Heart right ventricle (tissue), 16 donors: ENCODE measurements around the gene TUBGCP3. TPM values are rescaled to one million over a fixed set of nuclear protein-coding genes. Genes with fewer than 3 reads are reported as not detected.

ENCODE experiments used
- ATAC-seq, 8 donors: fragments of 200-7000 bp; cut with Tn5 transposase; one replicate each; pipeline ENCODE4 v1.9.1; 2020; ENCODE audit warnings: mild to moderate bottlenecking in 8 of 8, moderate library complexity in 8 of 8, moderate number of reproducible peaks in 1 of 8
- DNase-seq, 2 donors: peaks; one replicate each; pipeline ENCODE4 v3.0.0-alpha.2; 2020
- H3K27ac ChIP-seq, 10 donors: fragments of 200-600 bp; sonication (generic) in 2 of 10; one replicate each; pipeline versions ENCODE4 v1.5.0 to v1.8.0; 2020 to 2022; ENCODE audit warnings: mild to moderate bottlenecking in 3 of 10
- H3K27me3 ChIP-seq, 7 donors: fragments of 200-600 bp; one replicate each; pipeline ENCODE4 v1.8.0; 2021 to 2022; ENCODE audit warnings: mild to moderate bottlenecking in 2 of 7
- H3K36me3 ChIP-seq, 9 donors: fragments of 200-600 bp; sonication (generic) in 1 of 9; one replicate each; pipeline versions ENCODE4 v1.5.0 to v1.8.0; 2020 to 2022; ENCODE audit warnings: mild to moderate bottlenecking in 2 of 9
- H3K4me1 ChIP-seq, 9 donors: fragments of 200-600 bp; sonication (generic) in 1 of 9; one replicate each; pipeline versions ENCODE4 v1.5.0 to v1.8.0; 2020 to 2022; ENCODE audit warnings: mild to moderate bottlenecking in 4 of 9
- H3K4me3 ChIP-seq, 10 donors: fragments of 200-600 bp; sonication (generic) in 2 of 10; one replicate each; pipeline versions ENCODE4 v1.5.0 to v1.8.0; 2020 to 2022; ENCODE audit warnings: mild to moderate bottlenecking in 7 of 10, moderate library complexity in 2 of 10
- H3K9me3 ChIP-seq, 11 donors: fragments of 200-600 bp in 10 of 11; sonication (generic) in 2 of 11; one replicate each; pipeline versions ENCODE4 v1.5.0 to v1.8.0; 2013 to 2022; ENCODE audit warnings: mild to moderate bottlenecking in 2 of 11, control low read depth in 1 of 11, moderate library complexity in 1 of 11
- CTCF ChIP-seq, 9 donors: fragments of 200-600 bp; sonication (generic) in 2 of 9; IDR thresholded peaks; one replicate each; pipeline versions ENCODE4 v1.5.0 to v1.8.0; 2021 to 2022; ENCODE audit warnings: antibody characterized with exemption in 9 of 9, mild to moderate bottlenecking in 5 of 9, moderate library complexity in 1 of 9
- WGBS, 2 donors: extraction: QIAGEN DNeasy Blood & Tissue Kit; methylation state at CpG; one replicate each; pipeline ENCODE4 v1.1.7; 2013; ENCODE audit warnings: inconsistent platforms in 1 of 2; 5-methylcytosine and 5-hydroxymethylcytosine counted together
- intact Hi-C, 10 donors: fragments of 100-400 bp; cut with DNase I; formaldehyde crosslinking; loops; one replicate each; pipeline versions ENCODE4 v1.11.1 to v1.14.2; 2022
- polyA plus RNA-seq, 2 donors: library from polyadenylated mRNA; stranded (reverse); fragments of 200-250 nt; gene quantifications; one replicate each; pipeline ENCODE4 v1.2.3, GENCODE V29; 2013
- total RNA-seq, 10 donors: library from RNA; stranded (reverse); fragmentation: NEBNext Ultra II Directional in 3 of 10; extraction: Animal tissue kit (Norgen Biotek cat#: 25700) in 3 of 10; gene quantifications; one replicate each; pipeline versions ENCODE4 v1.2.1 to v1.2.4, GENCODE V29; 2021 to 2023
- donor health status: Arrhythmogenic right ventricular cardiomyopathy.
- donor health status: ischemic (EF 13 %, LVEDD 7.1; RV severe dilation, severe dysfunction).
- donor health status: healthy with polysubstance abuse.
- donor health status: DM: no; HTN: yes; CAD: no.
- donor health status: DM: no; HTN: no; CAD: no.
- donor health status: ischemic (EF 25% LVEDD 6.9; RV normal size, moderate dysfunction).
- donor health status: ischemic (EF 25% LVEDD 5.7; RV mildly dilated, moderate dysfunction).
- donor health status: healthy.
- donor health status: DM: yes; HTN: yes; CAD: no.
- donor health status: Ischemic cardiomyopathy.
- donor health status: ischemic (EF 35%, LVEDD 5.7; RV mildly dilated, moderate dysfunction).
- donor health status: nonischemic (EF 11% LVEDD 7.7; RV severe dilation, severe dysfunction).
- donor health status: DM: yes; HTN: yes; CAD: no.
- donor health status: PGD.
- donor health status: ischemic (EF 29% LVEDD 5.4; RV normal size, mild dysfunction).
- donor health status: nonischemic (EF 23%, LVEDD 6.1; RV moderate dilation, normal function).

The TUBGCP3 gene
- total and polyA plus RNA-seq, 12 donors: 10.6 to 25.8 (median 17.7) TPM

- no peak for ATAC-seq
- peaks cover 0 to 36% (median 29%) of the 10 kb centered on the region in 7 donors for H3K27me3 ChIP-seq
- no peaks in the 10 kb centered on the region for H3K36me3 ChIP-seq
- no peaks in the 10 kb centered on the region for H3K4me1 ChIP-seq
- H3K9me3 ChIP-seq: no peaks in the 10 kb centered on the region
- 79 to 85% methylated on average over 43 of the region's 43 CpGs for WGBS, 2 donors
- intact Hi-C loops: no loop called here
- no peak for DNase-seq
- no peak for TF ChIP-seq CTCF (IDR thresholded peaks at IDR 0.05)
- H3K27ac ChIP-seq: no peak overlapping the region
- H3K4me3 ChIP-seq: no peak overlapping the region
Measured at GRCh38 chr13:112451512-112452379, 136.2 kb downstream of the TUBGCP3 start.

GRCh38 chr13:112450904-112451240 is 137.1 kb downstream of the TUBGCP3 start:
- Histone ChIP-seq H3K4me3 (no peak overlapping the region), H3K36me3 (no peaks in the 10 kb centered on the region), H3K4me1 (no peaks in the 10 kb centered on the region), H3K27ac (no peak overlapping the region), H3K9me3 (no peaks in the 10 kb centered on the region), H3K27me3 (peaks cover 0 to 42% (median 29%) of the 10 kb centered on the region in 7 donors)
- WGBS, 2 donors: 50 to 55% methylated on average over 9 of the region's 9 CpGs
- ATAC-seq: no peak
- no peak for DNase-seq
- no peak for TF ChIP-seq CTCF (IDR thresholded peaks at IDR 0.05)
- intact Hi-C loops: no loop called here

- ATAC-seq (no peak), DNase-seq (no peak)
- Histone ChIP-seq H3K36me3 (no peaks in the 10 kb centered on the region), H3K27ac (no peak overlapping the region), H3K27me3 (peaks cover 0 to 47% (median 27%) of the 10 kb centered on the region in 7 donors), H3K4me1 (no peaks in the 10 kb centered on the region), H3K9me3 (no peaks in the 10 kb centered on the region), H3K4me3 (no peak overlapping the region)
- no peak for TF ChIP-seq CTCF (IDR thresholded peaks at IDR 0.05)
- 79% methylated on average over 20 to 21 of the region's 23 CpGs for WGBS, 2 donors
- intact Hi-C loops: no loop called here
Measured at GRCh38 chr13:112450118-112450903, 137.6 kb downstream of the TUBGCP3 start.

GRCh38 chr13:112449545-112449930 is 138.4 kb downstream of the TUBGCP3 start:
- H3K9me3 ChIP-seq: no peaks in the 10 kb centered on the region
- no peak overlapping the region for H3K27ac ChIP-seq
- 70 to 73% methylated on average over 16 of the region's 16 CpGs for WGBS, 2 donors
- H3K36me3 ChIP-seq: no peaks in the 10 kb centered on the region
- no peak for TF ChIP-seq CTCF (IDR thresholded peaks at IDR 0.05)
- DNase-seq (no peak), ATAC-seq (no peak)
- H3K27me3 ChIP-seq: peaks cover 0 to 52% (median 35%) of the 10 kb centered on the region in 7 donors
- no peaks in the 10 kb centered on the region for H3K4me1 ChIP-seq
- intact Hi-C loops: loop anchor here in 3 of 10 donors (5.0 to 10.0 kb wide), 4 partner anchors 345 to 977 kb away; no protein-coding TSS in a partner anchor
- H3K4me3 ChIP-seq: no peak overlapping the region
